GM19463 (cell line): ENCODE data around the gene KLHL22.

Experiments used
- ATAC-seq: cut with Tn5 transposase; IDR thresholded peaks from one replicate; pipeline ENCODE4 v1.9.1; 2021; ENCODE audit warnings: mild to moderate bottlenecking, moderate library complexity; ENCODE audit not compliant: unreplicated experiment

Gene KLHL22

GRCh38 chr22:20435436-20436306 lies 59.9 kb downstream of the KLHL22 start:
- ATAC-seq, result no peak

- ATAC-seq, result no peak
These were observed 60.8 kb downstream of the KLHL22 start for GRCh38 chr22:20434773-20435172.

GRCh38 chr22:20434264-20434751 lies 61.3 kb downstream of the KLHL22 start:
- no peak for ATAC-seq

GRCh38 chr22:20433686-20434241 lies 61.8 kb downstream of the KLHL22 start:
- ATAC-seq, result no peak

GRCh38 chr22:20433191-20433590 lies 62.4 kb downstream of the KLHL22 start:
- no peak for ATAC-seq

GRCh38 chr22:20432244-20432686 lies 63.3 kb downstream of the KLHL22 start:
- ATAC-seq, result no peak

- no peak for ATAC-seq
These were observed 63.9 kb downstream of the KLHL22 start for GRCh38 chr22:20431511-20432192.

- no peak for ATAC-seq
These were observed 64.7 kb downstream of the KLHL22 start for GRCh38 chr22:20430720-20431510.

- no peak for ATAC-seq
These were observed 65.4 kb downstream of the KLHL22 start for GRCh38 chr22:20430101-20430719.

GRCh38 chr22:20429254-20430100 lies 66.1 kb downstream of the KLHL22 start:
- ATAC-seq, result no peak

- ATAC-seq, result no peak
These were observed 66.9 kb downstream of the KLHL22 start for GRCh38 chr22:20428496-20429253.

GRCh38 chr22:20427945-20428417 lies 67.6 kb downstream of the KLHL22 start:
- ATAC-seq, result no peak

- ATAC-seq, result no peak
These were observed 68.3 kb downstream of the KLHL22 start for GRCh38 chr22:20427104-20427944.

GRCh38 chr22:20426259-20426615 lies 69.4 kb downstream of the KLHL22 start:
- ATAC-seq, result no peak

- no peak for ATAC-seq
These were observed 69.9 kb downstream of the KLHL22 start for GRCh38 chr22:20425566-20426258.

- no peak for ATAC-seq
These were observed 70.5 kb downstream of the KLHL22 start for GRCh38 chr22:20424932-20425565.

GRCh38 chr22:20424568-20424931 lies 71.0 kb downstream of the KLHL22 start:
- no peak for ATAC-seq
